Brain microvascular endothelial cell (primary cell): ENCODE results near the gene PPP1R3E.

Experiments used
- DNase-seq: peaks from one replicate; pipeline ENCODE4 v3.0.0-alpha.2; 2020
- H3K27ac ChIP-seq: fragments of 250-450 bp; sonication (Bioruptor Pico); 2 replicates; pipeline ENCODE4 v1.5.1; 2020; ENCODE audit warnings: mild to moderate bottlenecking, moderate library complexity
- H3K27me3 ChIP-seq: fragments of 250-450 bp; sonication (Bioruptor Pico); replicated peaks from 2 replicates; pipeline ENCODE4 v1.5.1; 2020; ENCODE audit warnings: mild to moderate bottlenecking
- H3K36me3 ChIP-seq: fragments of 250-450 bp; sonication (Bioruptor Pico); replicated peaks from 2 replicates; pipeline ENCODE4 v1.5.1; 2020; ENCODE audit warnings: mild to moderate bottlenecking
- H3K4me3 ChIP-seq: 2 replicates; pipeline ENCODE4 v1.5.1; 2011; ENCODE audit warnings: low read depth, mild to moderate bottlenecking, control low read depth, low read length, moderate library complexity
- in situ Hi-C: cut with HindIII; loops from 2 replicates; pipeline ENCODE4 v1.10.0; 2017; ENCODE audit warnings: low sequenced_read_pairs, low pct_ligation_motif_present
- TF ChIP-seq, protein P1 (sequence below): IDR thresholded peaks from 2 replicates; pipeline ENCODE4 v1.5.1; 2011; ENCODE audit warnings: low read depth, mild to moderate bottlenecking, moderate library complexity, low read length, control low read depth, inconsistent platforms; ENCODE audit errors: missing control alignments

The PPP1R3E gene

GRCh38 chr14:23322568-23323517 lies 20.2 kb upstream of the PPP1R3E start:
- in situ Hi-C loops = no loop called here

DNA sequence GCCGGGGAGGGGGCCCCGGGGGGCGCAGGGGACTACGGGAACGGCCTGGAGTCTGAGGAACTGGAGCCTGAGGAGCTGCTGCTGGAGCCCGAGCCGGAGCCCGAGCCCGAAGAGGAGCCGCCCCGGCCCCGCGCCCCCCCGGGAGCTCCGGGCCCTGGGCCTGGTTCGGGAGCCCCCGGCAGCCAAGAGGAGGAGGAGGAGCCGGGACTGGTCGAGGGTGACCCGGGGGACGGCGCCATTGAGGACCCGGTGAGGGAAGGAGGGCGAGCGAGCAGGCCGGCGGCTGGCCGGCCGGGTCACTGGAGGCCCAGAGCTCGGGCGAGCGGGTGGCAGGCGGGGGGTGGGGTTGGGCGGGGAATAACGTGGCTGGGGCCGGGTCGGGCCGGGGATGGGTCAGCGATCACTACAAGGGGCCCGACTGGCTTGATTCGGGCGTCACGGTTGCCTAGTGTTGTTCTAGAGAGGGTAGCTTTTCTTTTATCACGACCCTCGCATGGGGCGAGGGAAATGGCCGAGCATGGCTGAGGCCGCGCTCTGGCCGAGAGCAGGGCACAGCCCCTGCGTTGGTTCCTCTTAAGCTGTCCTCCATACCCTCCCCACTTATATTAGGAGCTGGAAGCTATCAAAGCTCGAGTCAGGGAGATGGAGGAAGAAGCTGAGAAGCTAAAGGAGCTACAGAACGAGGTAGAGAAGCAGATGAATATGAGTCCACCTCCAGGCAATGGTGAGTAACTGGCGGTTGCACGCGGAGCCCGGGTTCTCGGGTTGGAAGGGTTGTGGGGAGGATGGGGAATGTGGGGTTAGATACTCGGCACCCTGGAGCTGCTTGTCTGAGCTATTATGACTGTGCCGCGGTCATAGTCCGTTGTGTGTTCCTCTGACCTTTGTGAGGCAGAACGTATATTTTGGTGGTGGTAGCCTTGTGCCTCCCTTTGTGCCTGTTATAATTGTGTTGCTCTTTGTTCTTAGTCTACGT lies 19.2 kb upstream of the PPP1R3E start:
- H3K36me3 ChIP-seq = peaks cover 35% of the 10 kb centered on the region
- peak; percentile 46 for DNase-seq
- TF ChIP-seq, protein P1, sequence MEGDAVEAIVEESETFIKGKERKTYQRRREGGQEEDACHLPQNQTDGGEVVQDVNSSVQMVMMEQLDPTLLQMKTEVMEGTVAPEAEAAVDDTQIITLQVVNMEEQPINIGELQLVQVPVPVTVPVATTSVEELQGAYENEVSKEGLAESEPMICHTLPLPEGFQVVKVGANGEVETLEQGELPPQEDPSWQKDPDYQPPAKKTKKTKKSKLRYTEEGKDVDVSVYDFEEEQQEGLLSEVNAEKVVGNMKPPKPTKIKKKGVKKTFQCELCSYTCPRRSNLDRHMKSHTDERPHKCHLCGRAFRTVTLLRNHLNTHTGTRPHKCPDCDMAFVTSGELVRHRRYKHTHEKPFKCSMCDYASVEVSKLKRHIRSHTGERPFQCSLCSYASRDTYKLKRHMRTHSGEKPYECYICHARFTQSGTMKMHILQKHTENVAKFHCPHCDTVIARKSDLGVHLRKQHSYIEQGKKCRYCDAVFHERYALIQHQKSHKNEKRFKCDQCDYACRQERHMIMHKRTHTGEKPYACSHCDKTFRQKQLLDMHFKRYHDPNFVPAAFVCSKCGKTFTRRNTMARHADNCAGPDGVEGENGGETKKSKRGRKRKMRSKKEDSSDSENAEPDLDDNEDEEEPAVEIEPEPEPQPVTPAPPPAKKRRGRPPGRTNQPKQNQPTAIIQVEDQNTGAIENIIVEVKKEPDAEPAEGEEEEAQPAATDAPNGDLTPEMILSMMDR = no peak
- in situ Hi-C loops = no loop called here
- peak overlapping the region; percentile 86 for H3K4me3 ChIP-seq
- H3K27ac ChIP-seq = peak overlapping the region; percentile 94
- H3K27me3 ChIP-seq = no peaks in the 10 kb centered on the region

More at GRCh38 chr14:23322568-23323517, 20.2 kb upstream of the PPP1R3E start:
- Histone ChIP-seq H3K4me3 (peak overlapping the region; percentile 86), H3K27ac (peak overlapping the region; percentile 94), H3K27me3 (no peaks in the 10 kb centered on the region), H3K36me3 (peaks cover 35% of the 10 kb centered on the region)
- TF ChIP-seq, protein P1 = no peak
- DNase-seq = no peak

GRCh38 chr14:23320584-23321571 lies 18.2 kb upstream of the PPP1R3E start, which contains the start of gene PABPN1:
Gene PABPN1 (plus strand): TSS chr14:23321457. CDS start chr14:23321470, 13 bp downstream.
- H3K4me3 ChIP-seq = peak within 1 kb of the TSS; percentile 86
- DNase-seq = peak; percentile 100
- TF ChIP-seq, protein P1 = no peak
- in situ Hi-C loops = no loop called here
- H3K27ac ChIP-seq = peak within 1 kb of the TSS; percentile 94
- no peaks in the 10 kb centered on the region for H3K27me3 ChIP-seq
- H3K36me3 ChIP-seq = peaks cover 29% of the 10 kb centered on the region

DNA sequence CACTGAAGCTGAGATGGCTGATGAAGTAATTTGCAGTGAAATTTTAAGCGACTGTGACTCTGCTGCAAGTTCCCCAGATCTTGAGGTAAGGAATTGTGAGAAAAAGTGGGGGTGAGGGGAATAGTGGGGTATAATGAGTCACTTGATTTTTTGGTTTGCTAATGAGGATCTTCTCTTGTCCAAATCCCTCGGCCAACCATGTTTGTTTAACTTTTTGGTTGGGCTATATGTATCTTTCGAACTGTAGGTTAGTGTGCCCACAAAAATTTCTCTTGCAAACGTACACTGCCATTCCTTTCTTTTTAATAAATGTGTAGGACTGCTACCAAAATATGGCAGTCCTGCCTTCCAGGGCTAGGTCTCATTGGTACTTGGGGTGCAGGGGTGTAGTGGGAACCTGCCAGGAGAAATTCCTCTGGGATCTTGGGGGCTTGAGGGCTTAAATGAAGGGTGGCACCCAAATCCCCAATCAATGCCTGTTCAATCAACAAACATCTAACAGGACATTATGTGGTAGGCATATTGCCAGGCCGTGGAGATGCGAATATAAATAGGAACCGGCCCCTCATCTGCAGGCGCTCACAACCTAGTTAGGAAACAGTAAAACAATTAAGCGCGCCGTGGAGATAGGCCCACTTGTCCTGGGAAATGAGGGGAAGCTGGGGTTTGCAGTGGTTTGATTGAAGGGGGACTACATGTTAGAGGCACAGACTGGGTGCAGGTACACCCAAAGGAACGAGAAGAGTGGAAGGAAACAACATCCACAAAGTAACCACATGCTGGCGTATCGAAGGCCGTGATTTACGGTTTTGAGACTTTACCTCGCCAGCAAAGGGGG lies 17.3 kb upstream of the PPP1R3E start:
- H3K36me3 ChIP-seq = peaks cover 28% of the 10 kb centered on the region
- in situ Hi-C loops = no loop called here
- H3K27ac ChIP-seq = peak overlapping the region; percentile 58
- TF ChIP-seq, protein P1 = no peak
- H3K27me3 ChIP-seq = no peaks in the 10 kb centered on the region
- H3K4me3 ChIP-seq = no peak overlapping the region
- no peak for DNase-seq
